ENCODE results near the gene COL8A2.

Gene COL8A2

GRCh38 chr1:36125129-36125991 is at the start of gene COL8A2:
COL8A2 (minus strand) TSS chr1:36125222; CDS start chr1:36100242, 24,980 bp downstream.
- Histone ChIP-seq H3K4me3 (replicated peaks; ENCODE audit: low read depth, low read length) (no peak within 1 kb of the TSS), H3K27me3 (replicated peaks; ENCODE audit: control insufficient read depth, insufficient read depth, low read length) (no peaks in the 10 kb centered on the region), H3K36me3 (ENCODE audit: control insufficient read depth, insufficient read depth, low read length) (no peaks in the 10 kb centered on the region)
- DNase-seq (ENCODE audit: extremely low read depth, insufficient read length) = no peak
- no peak for TF ChIP-seq CTCF (IDR thresholded peaks at IDR 0.05; ENCODE audit: insufficient read depth, low read length, poor library complexity, severe bottlenecking)

GRCh38 chr1:36174713-36175112 is 49.7 kb upstream of the COL8A2 start:
- Histone ChIP-seq H3K4me3 (replicated peaks; ENCODE audit: low read depth, low read length) (no peak overlapping the region), H3K36me3 (ENCODE audit: control insufficient read depth, insufficient read depth, low read length) (peaks cover 55% of the 10 kb centered on the region), H3K27me3 (replicated peaks; ENCODE audit: control insufficient read depth, insufficient read depth, low read length) (no peaks in the 10 kb centered on the region)
- no peak for DNase-seq (ENCODE audit: extremely low read depth, insufficient read length)
- TF ChIP-seq CTCF (IDR thresholded peaks at IDR 0.05; ENCODE audit: insufficient read depth, low read length, poor library complexity, severe bottlenecking) = no peak

GRCh38 chr1:36172983-36173382 is 48.0 kb upstream of the COL8A2 start:
- Histone ChIP-seq H3K4me3 (replicated peaks; ENCODE audit: low read depth, low read length) (no peak overlapping the region), H3K36me3 (ENCODE audit: control insufficient read depth, insufficient read depth, low read length) (peaks cover 48% of the 10 kb centered on the region), H3K27me3 (replicated peaks; ENCODE audit: control insufficient read depth, insufficient read depth, low read length) (no peaks in the 10 kb centered on the region)
- TF ChIP-seq CTCF (IDR thresholded peaks at IDR 0.05; ENCODE audit: insufficient read depth, low read length, poor library complexity, severe bottlenecking) = no peak
- no peak for DNase-seq (ENCODE audit: extremely low read depth, insufficient read length)

- peaks cover 50% of the 10 kb centered on the region for H3K36me3 ChIP-seq (ENCODE audit: control insufficient read depth, insufficient read depth, low read length)
- H3K4me3 ChIP-seq (replicated peaks; ENCODE audit: low read depth, low read length) = no peak overlapping the region
- TF ChIP-seq CTCF (IDR thresholded peaks at IDR 0.05; ENCODE audit: insufficient read depth, low read length, poor library complexity, severe bottlenecking) = no peak
- no peak for DNase-seq (ENCODE audit: extremely low read depth, insufficient read length)
- H3K27me3 ChIP-seq (replicated peaks; ENCODE audit: control insufficient read depth, insufficient read depth, low read length) = no peaks in the 10 kb centered on the region
These were observed 47.2 kb upstream of the COL8A2 start for GRCh38 chr1:36172017-36172747.

- no peak for DNase-seq (ENCODE audit: extremely low read depth, insufficient read length)
- H3K4me3 ChIP-seq (replicated peaks; ENCODE audit: low read depth, low read length) = no peak overlapping the region
- H3K27me3 ChIP-seq (replicated peaks; ENCODE audit: control insufficient read depth, insufficient read depth, low read length) = no peaks in the 10 kb centered on the region
- TF ChIP-seq CTCF (IDR thresholded peaks at IDR 0.05; ENCODE audit: insufficient read depth, low read length, poor library complexity, severe bottlenecking) = no peak
- peaks cover 47% of the 10 kb centered on the region for H3K36me3 ChIP-seq (ENCODE audit: control insufficient read depth, insufficient read depth, low read length)
These were observed 45.8 kb upstream of the COL8A2 start for GRCh38 chr1:36170643-36171412.

Data from GM06990 (cell line).